ENCODE results near the gene ARSI.

Gene ARSI

GRCh38 chr5:150271296-150271692 is 31.4 kb downstream of the ARSI start:
- in situ Hi-C loops (cut with MboI; ENCODE audit: low sequenced_read_pairs), result no loop called here

GRCh38 chr5:150270541-150271295 is 32.0 kb downstream of the ARSI start:
- in situ Hi-C loops (cut with MboI; ENCODE audit: low sequenced_read_pairs), result no loop called here

GRCh38 chr5:150266871-150267291 is 35.8 kb downstream of the ARSI start:
- in situ Hi-C loops (cut with MboI; ENCODE audit: low sequenced_read_pairs), result no loop called here

- in situ Hi-C loops (cut with MboI; ENCODE audit: low sequenced_read_pairs), result no loop called here
Observed at GRCh38 chr5:150265870-150266383, 36.8 kb downstream of the ARSI start.

GRCh38 chr5:150264667-150265603 is 37.8 kb downstream of the ARSI start:
- in situ Hi-C loops (cut with MboI; ENCODE audit: low sequenced_read_pairs), result no loop called here

- in situ Hi-C loops (cut with MboI; ENCODE audit: low sequenced_read_pairs), result no loop called here
Observed at GRCh38 chr5:150263801-150264621, 38.7 kb downstream of the ARSI start.

GRCh38 chr5:150263375-150263775 is 39.3 kb downstream of the ARSI start:
- in situ Hi-C loops (cut with MboI; ENCODE audit: low sequenced_read_pairs), result no loop called here

GRCh38 chr5:150262502-150262901 is 40.2 kb downstream of the ARSI start:
- in situ Hi-C loops (cut with MboI; ENCODE audit: low sequenced_read_pairs), result no loop called here

- in situ Hi-C loops (cut with MboI; ENCODE audit: low sequenced_read_pairs), result no loop called here
Observed at GRCh38 chr5:150261231-150261630, 41.5 kb downstream of the ARSI start.

- in situ Hi-C loops (cut with MboI; ENCODE audit: low sequenced_read_pairs), result no loop called here
Observed at GRCh38 chr5:150258130-150258529, 44.6 kb downstream of the ARSI start.

GRCh38 chr5:150257424-150257823 is 45.3 kb downstream of the ARSI start:
- in situ Hi-C loops (cut with MboI; ENCODE audit: low sequenced_read_pairs), result no loop called here

GRCh38 chr5:150256410-150257064 is 46.2 kb downstream of the ARSI start:
- in situ Hi-C loops (cut with MboI; ENCODE audit: low sequenced_read_pairs), result no loop called here

GRCh38 chr5:150255659-150256409 is 46.9 kb downstream of the ARSI start:
- in situ Hi-C loops (cut with MboI; ENCODE audit: low sequenced_read_pairs), result no loop called here

GRCh38 chr5:150254774-150255173 is 47.9 kb downstream of the ARSI start:
- in situ Hi-C loops (cut with MboI; ENCODE audit: low sequenced_read_pairs), result no loop called here

GRCh38 chr5:150254363-150254762 is 48.3 kb downstream of the ARSI start:
- in situ Hi-C loops (cut with MboI; ENCODE audit: low sequenced_read_pairs), result no loop called here

GRCh38 chr5:150253416-150254208 is 49.1 kb downstream of the ARSI start:
- in situ Hi-C loops (cut with MboI; ENCODE audit: low sequenced_read_pairs), result no loop called here

GRCh38 chr5:150252489-150252888 is 50.2 kb downstream of the ARSI start:
- in situ Hi-C loops (cut with MboI; ENCODE audit: low sequenced_read_pairs), result no loop called here

- in situ Hi-C loops (cut with MboI; ENCODE audit: low sequenced_read_pairs), result no loop called here
Observed at GRCh38 chr5:150251504-150251903, 51.2 kb downstream of the ARSI start.

- in situ Hi-C loops (cut with MboI; ENCODE audit: low sequenced_read_pairs), result no loop called here
Observed at GRCh38 chr5:150249744-150250143, 53.0 kb downstream of the ARSI start.
